ENCODE measurements around the gene PACRG. TPM values are rescaled to one million over a fixed set of nuclear protein-coding genes. Genes with fewer than 3 reads are reported as not detected.

Gene PACRG
- total and polyA plus RNA-seq, 8 donors, result 1.5 to 6.8 (median 4.6) TPM

- no peaks in the 10 kb centered on the region for H3K4me1 ChIP-seq
- DNase-seq, result no peak
- no peaks in the 10 kb centered on the region for H3K36me3 ChIP-seq
- intact Hi-C loops (cut with DNase I), result no loop called here
- H3K4me3 ChIP-seq, result no peak overlapping the region
- ATAC-seq, result no peak
- peaks cover 0 to 5% of the 10 kb centered on the region in 2 donors for H3K9me3 ChIP-seq
- H3K27me3 ChIP-seq, result no peaks in the 10 kb centered on the region
- no peak overlapping the region for H3K27ac ChIP-seq
- no peak for TF ChIP-seq CTCF (IDR thresholded peaks at IDR 0.05)
These were observed 272.0 kb downstream of the PACRG start for GRCh38 chr6:162999575-163000285.

GRCh38 chr6:163001330-163001729 lies 273.6 kb downstream of the PACRG start:
- Histone ChIP-seq H3K36me3 (no peaks in the 10 kb centered on the region), H3K27ac (no peak overlapping the region), H3K9me3 (peaks cover 0 to 5% of the 10 kb centered on the region in 2 donors), H3K27me3 (no peaks in the 10 kb centered on the region), H3K4me1 (no peaks in the 10 kb centered on the region), H3K4me3 (no peak overlapping the region)
- intact Hi-C loops (cut with DNase I), result no loop called here
- TF ChIP-seq CTCF (IDR thresholded peaks at IDR 0.05), result no peak
- ATAC-seq, result no peak
- DNase-seq, result no peak

- no peak overlapping the region for H3K27ac ChIP-seq
- TF ChIP-seq CTCF (IDR thresholded peaks at IDR 0.05), result no peak
- no peaks in the 10 kb centered on the region for H3K36me3 ChIP-seq
- DNase-seq (peak in 2 of 4 donors; percentile 29 to 42), ATAC-seq (no peak)
- H3K27me3 ChIP-seq, result no peaks in the 10 kb centered on the region
- no peaks in the 10 kb centered on the region for H3K9me3 ChIP-seq
- H3K4me1 ChIP-seq, result no peaks in the 10 kb centered on the region
- H3K4me3 ChIP-seq, result no peak overlapping the region
- intact Hi-C loops (cut with DNase I), result no loop called here
These were observed 280.4 kb downstream of the PACRG start for GRCh38 chr6:163008186-163008585.

GRCh38 chr6:163008626-163009025 lies 280.9 kb downstream of the PACRG start:
- Histone ChIP-seq H3K36me3 (no peaks in the 10 kb centered on the region), H3K27me3 (no peaks in the 10 kb centered on the region), H3K4me3 (no peak overlapping the region), H3K9me3 (no peaks in the 10 kb centered on the region), H3K27ac (no peak overlapping the region), H3K4me1 (no peaks in the 10 kb centered on the region)
- TF ChIP-seq CTCF (IDR thresholded peaks at IDR 0.05), result no peak
- ATAC-seq (no peak), DNase-seq (peak in 1 of 4 donors; percentile 6)
- intact Hi-C loops (cut with DNase I), result no loop called here

- Histone ChIP-seq H3K27me3 (no peaks in the 10 kb centered on the region), H3K27ac (no peak overlapping the region), H3K4me3 (no peak overlapping the region), H3K4me1 (no peaks in the 10 kb centered on the region), H3K36me3 (no peaks in the 10 kb centered on the region), H3K9me3 (peaks cover 0 to 7% of the 10 kb centered on the region in 2 donors)
- ATAC-seq (no peak), DNase-seq (no peak)
- no peak for TF ChIP-seq CTCF (IDR thresholded peaks at IDR 0.05)
- intact Hi-C loops (cut with DNase I), result no loop called here
These were observed 282.4 kb downstream of the PACRG start for GRCh38 chr6:163010145-163010544.

Data from left lung (tissue), 10 donors.